Calu3 (cell line): ENCODE measurements around the gene ZNF142. TPM values are rescaled to one million over a fixed set of nuclear protein-coding genes. Genes with fewer than 3 reads are reported as not detected.
"Not testable (repeated sequence)": the region's sequence is repeated elsewhere in the genome, so short reads cannot be mapped to it uniquely, and the experiment has no call there.

Source experiments
- BruUV-seq: library from RNA; stranded (reverse); fragments of 400-500 nt; replicated peaks from 2 replicates; lab custom pipeline; 2021; lab: Mats Ljungman, UMichigan
- CTCF ChIA-PET: fragments of 300-600 bp; sonication (Branson Sonifier 250); formaldehyde crosslinking; loops from one replicate; lab custom pipeline; 2022; ENCODE audit warnings: antibody characterized with exemption; lab: Charles Lee
- DNase-seq: peaks from one replicate; pipeline ENCODE4 v3.0.0; 2022
- H3K27ac Mint-ChIP-seq: one replicate; pipeline ENCODE4 v1.8.0; 2022; ENCODE audit warnings: mixed read lengths; ENCODE audit not compliant: unreplicated experiment
- H3K27me3 Mint-ChIP-seq: one replicate; pipeline ENCODE4 v1.8.0; 2022; ENCODE audit warnings: mixed read lengths; ENCODE audit not compliant: unreplicated experiment
- H3K36me3 Mint-ChIP-seq: one replicate; pipeline ENCODE4 v1.8.0; 2022; ENCODE audit warnings: mild to moderate bottlenecking, moderate library complexity, mixed read lengths; ENCODE audit not compliant: insufficient read depth, unreplicated experiment
- H3K4me1 Mint-ChIP-seq: one replicate; pipeline ENCODE4 v1.8.0; 2022; ENCODE audit warnings: mild to moderate bottlenecking, low read depth, mixed read lengths; ENCODE audit not compliant: unreplicated experiment
- H3K4me3 Mint-ChIP-seq: one replicate; pipeline ENCODE4 v1.8.0; 2022; ENCODE audit warnings: mild to moderate bottlenecking, low read depth, moderate library complexity, mixed read lengths; ENCODE audit not compliant: unreplicated experiment
- H3K9me3 Mint-ChIP-seq: one replicate; pipeline ENCODE4 v1.8.0; 2022; ENCODE audit warnings: low read depth, mixed read lengths; ENCODE audit not compliant: unreplicated experiment
- CTCF ChIP-seq: fragments of 200-600 bp; IDR thresholded peaks from one replicate; pipeline ENCODE4 v1.8.0; 2022; ENCODE audit warnings: antibody characterized with exemption; ENCODE audit not compliant: unreplicated experiment
- intact Hi-C: fragments of 100-400 bp; cut with micrococcal nuclease; formaldehyde crosslinking; loops from one replicate; pipeline ENCODE4 v1.10.0; 2022; ENCODE audit not compliant: unreplicated experiment
- total RNA-seq: library from RNA; stranded (reverse); gene quantifications from 2 replicates; pipeline ENCODE4 v1.2.3, GENCODE V29; 2022

The ZNF142 gene
- total RNA-seq, 1 experiment from 2014 or later: 43.3 TPM

GRCh38 chr2:218698885-218699284, 39.5 kb upstream of the ZNF142 start:
- no peak overlapping the region for H3K27ac Mint-ChIP-seq
- H3K4me1 Mint-ChIP-seq: no peaks in the 10 kb centered on the region
- no peaks in the 10 kb centered on the region for H3K36me3 Mint-ChIP-seq
- no peaks in the 10 kb centered on the region for H3K27me3 Mint-ChIP-seq
- DNase-seq: no peak
- no peaks in the 10 kb centered on the region for H3K9me3 Mint-ChIP-seq
- CTCF ChIA-PET: no interaction called here
- no peak overlapping the region for H3K4me3 Mint-ChIP-seq
- intact Hi-C loops: no loop called here
- no TSS peak for BruUV-seq
- TF ChIP-seq CTCF: no peak

DNA sequence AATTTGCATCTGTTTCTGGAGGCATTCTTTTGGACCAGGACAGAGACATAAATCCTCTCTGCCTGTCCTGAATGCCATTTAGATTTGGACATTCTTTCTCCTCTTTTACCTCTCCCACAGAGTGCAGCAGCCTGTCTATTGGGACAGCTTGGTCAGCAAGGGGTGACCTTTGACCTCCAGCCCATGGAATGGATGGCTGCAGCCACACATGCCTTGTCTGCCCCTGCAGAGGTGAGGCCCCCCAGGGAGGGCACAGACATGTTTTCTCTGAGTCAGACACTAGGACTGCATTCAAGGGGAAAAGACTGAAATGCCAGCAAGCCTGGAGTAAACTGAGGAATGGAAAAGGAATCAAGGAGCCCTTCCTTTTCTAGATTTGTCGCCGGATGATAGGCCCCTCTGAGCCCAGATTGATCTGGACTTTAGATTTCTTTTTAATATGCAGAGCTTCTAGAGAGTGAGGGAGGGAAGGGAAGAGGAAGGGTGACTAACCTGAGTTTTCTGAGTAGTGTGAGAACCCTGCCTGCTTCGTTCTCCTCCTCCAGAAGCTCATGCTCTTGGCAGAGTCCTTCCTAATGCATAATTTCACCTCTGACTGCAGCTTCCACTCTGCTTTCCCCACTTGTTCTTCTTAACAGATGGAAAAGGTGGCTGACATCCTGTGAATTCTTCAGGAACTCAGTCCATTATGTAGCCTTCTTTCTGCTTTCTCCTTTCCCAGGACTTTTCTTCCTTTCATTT, 35.2 kb upstream of the ZNF142 start:
- CTCF ChIA-PET: no interaction called here

GRCh38 chr2:218691234-218691633, 31.8 kb upstream of the ZNF142 start:
- CTCF ChIA-PET: no interaction called here
- no TSS peak for BruUV-seq
- H3K4me3 Mint-ChIP-seq: no peak overlapping the region
- no peak overlapping the region for H3K27ac Mint-ChIP-seq
- H3K4me1 Mint-ChIP-seq: no peaks in the 10 kb centered on the region
- H3K36me3 Mint-ChIP-seq: no peaks in the 10 kb centered on the region
- no peaks in the 10 kb centered on the region for H3K9me3 Mint-ChIP-seq
- intact Hi-C loops: no loop called here
- no peaks in the 10 kb centered on the region for H3K27me3 Mint-ChIP-seq
- DNase-seq: no peak
- no peak for TF ChIP-seq CTCF

More for the DNA sequence above, 35.2 kb upstream of the ZNF142 start:
- H3K36me3 Mint-ChIP-seq: no peaks in the 10 kb centered on the region
- H3K4me3 Mint-ChIP-seq: no peak overlapping the region
- BruUV-seq: no TSS peak
- TF ChIP-seq CTCF: no peak
- intact Hi-C loops: no loop called here
- no peak for DNase-seq
- no peaks in the 10 kb centered on the region for H3K27me3 Mint-ChIP-seq
- no peak overlapping the region for H3K27ac Mint-ChIP-seq
- no peaks in the 10 kb centered on the region for H3K4me1 Mint-ChIP-seq
- no peaks in the 10 kb centered on the region for H3K9me3 Mint-ChIP-seq

- not testable (repeated sequence) for H3K4me3 Mint-ChIP-seq
- intact Hi-C loops: loop anchor here (1.0 kb wide), 2 partner anchors 29 to 160 kb away; no protein-coding TSS in a partner anchor
These were observed 28.1 kb upstream of the ZNF142 start for GRCh38 chr2:218687400-218688060.

More at GRCh38 chr2:218687400-218688060, 28.1 kb upstream of the ZNF142 start:
- H3K27me3 Mint-ChIP-seq, H3K27ac Mint-ChIP-seq, H3K4me1 Mint-ChIP-seq, BruUV-seq, H3K36me3 Mint-ChIP-seq, H3K9me3 Mint-ChIP-seq: not testable (repeated sequence)
- CTCF ChIA-PET: interaction anchor here (0.5 to 2.0 kb wide), 9 partner anchors 15 to 160 kb away, joined by 3 to 25 read pairs (median 4); partner anchors contain the start of genes BCS1L, RNF25, STK36 and TTLL4
- DNase-seq: peak; percentile 67
- peak; percentile 69 for TF ChIP-seq CTCF
